ENCODE data around the gene TSPAN2.

GRCh38 chr1:115091572-115091971, 2.3 kb upstream of the TSPAN2 start:
- no peak for TF ChIP-seq CTCF (IDR thresholded peaks at IDR 0.05; ENCODE audit: poor library complexity, severe bottlenecking)
- no peak for TF ChIP-seq POLR2AphosphoS5 (IDR thresholded peaks at IDR 0.05)
- TF ChIP-seq EP300 (conservative IDR thresholded peaks at IDR 0.05; ENCODE audit: poor library complexity, severe bottlenecking), result no peak
- TF ChIP-seq EZH2 (IDR thresholded peaks at IDR 0.05; ENCODE audit: borderline replicate concordance, insufficient read depth, low read length, poor library complexity, severe bottlenecking), result no peak
- no peak for TF ChIP-seq REST (IDR thresholded peaks at IDR 0.05; ENCODE audit: borderline replicate concordance)

All from neural cell (in vitro differentiated cells).